OCI-M2 (cell line): ENCODE results near the gene GNG12.

Source experiments
- DNase-seq: peaks from one replicate; lab custom pipeline; 2025; ENCODE audit not compliant: unreplicated experiment; lab: John Stamatoyannopoulos, UW

GNG12 gene

GRCh38 chr1:67832737-67833601 lies at the start of gene GNG12:
Gene GNG12 (minus strand): TSS chr1:67833467. CDS start chr1:67707686, 125,781 bp downstream.
- no peak for DNase-seq

GRCh38 chr1:67882196-67882958 lies 49.1 kb upstream of the GNG12 start:
- no peak for DNase-seq

GRCh38 chr1:67880056-67880601 lies 46.9 kb upstream of the GNG12 start:
- DNase-seq = no peak

- no peak for DNase-seq
Measured at GRCh38 chr1:67879485-67879884, 46.2 kb upstream of the GNG12 start.

GRCh38 chr1:67874501-67875111 lies 41.3 kb upstream of the GNG12 start:
- DNase-seq = no peak

- no peak for DNase-seq
Measured at GRCh38 chr1:67869233-67869632, 36.0 kb upstream of the GNG12 start.

GRCh38 chr1:67863637-67864036 lies 30.4 kb upstream of the GNG12 start:
- no peak for DNase-seq

GRCh38 chr1:67862685-67863084 lies 29.4 kb upstream of the GNG12 start:
- DNase-seq = no peak

GRCh38 chr1:67861856-67862516 lies 28.7 kb upstream of the GNG12 start:
- DNase-seq = no peak

GRCh38 chr1:67860776-67861175 lies 27.5 kb upstream of the GNG12 start:
- DNase-seq = no peak

- DNase-seq = no peak
Measured at GRCh38 chr1:67856921-67857320, 23.7 kb upstream of the GNG12 start.

GRCh38 chr1:67855961-67856360 lies 22.7 kb upstream of the GNG12 start:
- DNase-seq = no peak

- DNase-seq = no peak
Measured at GRCh38 chr1:67855444-67855843, 22.2 kb upstream of the GNG12 start.

- DNase-seq = no peak
Measured at GRCh38 chr1:67853704-67854103, 20.4 kb upstream of the GNG12 start.

GRCh38 chr1:67851800-67852199 lies 18.5 kb upstream of the GNG12 start:
- no peak for DNase-seq

- DNase-seq = no peak
Measured at GRCh38 chr1:67850611-67851075, 17.4 kb upstream of the GNG12 start.

GRCh38 chr1:67850151-67850551 lies 16.9 kb upstream of the GNG12 start:
- DNase-seq = no peak

- DNase-seq = no peak
Measured at GRCh38 chr1:67847466-67847865, 14.2 kb upstream of the GNG12 start.

GRCh38 chr1:67846538-67846937 lies 13.3 kb upstream of the GNG12 start:
- no peak for DNase-seq

GRCh38 chr1:67844988-67845387 lies 11.7 kb upstream of the GNG12 start:
- no peak for DNase-seq

- no peak for DNase-seq
Measured at GRCh38 chr1:67843746-67844145, 10.5 kb upstream of the GNG12 start.
